A549 treated with AZD9567 at 1 μM for 4 hours (cell line): ENCODE results near the gene DBP. TPM values are rescaled to one million over a fixed set of nuclear protein-coding genes. Genes with fewer than 3 reads are reported as not detected.

ENCODE experiments used
- total RNA-seq: library from RNA; stranded (reverse); fragments of 200-300 nt; extraction: Qiagen RNA extraction; gene quantifications from 5 replicates; pipeline ENCODE4 v1.2.3, GENCODE V29; 2022; ENCODE audit not compliant: insufficient read depth

The DBP gene
- 1.7 to 2.8 TPM (median 2.3 TPM) in 5 replicates for total RNA-seq

GRCh38 chr19:48636859-48637448 is at the start of gene DBP:
Gene DBP, minus strand, starts transcription at chr19:48637379. Its CDS starts 385 bp downstream, at chr19:48636994.

DNA sequence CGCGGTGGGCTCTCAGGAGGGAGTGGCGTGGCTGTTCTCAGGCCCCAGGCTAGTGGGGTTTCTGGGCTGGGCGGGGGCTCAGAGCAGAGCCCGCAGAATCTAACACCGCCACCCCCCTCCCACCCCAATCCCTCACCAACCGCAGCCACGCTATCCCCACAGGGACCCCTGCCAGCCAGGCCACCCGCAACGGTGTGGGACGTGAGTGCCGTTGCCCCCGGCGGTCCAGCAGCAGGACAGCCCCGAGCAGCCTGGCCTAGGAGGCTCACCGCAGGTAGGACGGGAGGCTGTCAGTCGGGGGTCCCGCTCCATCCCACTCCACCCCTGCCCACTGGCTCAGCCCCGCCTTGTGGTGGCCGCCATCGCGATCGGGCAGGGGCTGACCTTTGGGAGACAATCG is 35.8 kb upstream of the DBP start, which contains the start of gene NTN5:
NTN5 (minus strand) TSS at position 24 of the 400 bp plus-strand sequence. CDS start 2,031 bp downstream, outside the sequence.

DNA sequence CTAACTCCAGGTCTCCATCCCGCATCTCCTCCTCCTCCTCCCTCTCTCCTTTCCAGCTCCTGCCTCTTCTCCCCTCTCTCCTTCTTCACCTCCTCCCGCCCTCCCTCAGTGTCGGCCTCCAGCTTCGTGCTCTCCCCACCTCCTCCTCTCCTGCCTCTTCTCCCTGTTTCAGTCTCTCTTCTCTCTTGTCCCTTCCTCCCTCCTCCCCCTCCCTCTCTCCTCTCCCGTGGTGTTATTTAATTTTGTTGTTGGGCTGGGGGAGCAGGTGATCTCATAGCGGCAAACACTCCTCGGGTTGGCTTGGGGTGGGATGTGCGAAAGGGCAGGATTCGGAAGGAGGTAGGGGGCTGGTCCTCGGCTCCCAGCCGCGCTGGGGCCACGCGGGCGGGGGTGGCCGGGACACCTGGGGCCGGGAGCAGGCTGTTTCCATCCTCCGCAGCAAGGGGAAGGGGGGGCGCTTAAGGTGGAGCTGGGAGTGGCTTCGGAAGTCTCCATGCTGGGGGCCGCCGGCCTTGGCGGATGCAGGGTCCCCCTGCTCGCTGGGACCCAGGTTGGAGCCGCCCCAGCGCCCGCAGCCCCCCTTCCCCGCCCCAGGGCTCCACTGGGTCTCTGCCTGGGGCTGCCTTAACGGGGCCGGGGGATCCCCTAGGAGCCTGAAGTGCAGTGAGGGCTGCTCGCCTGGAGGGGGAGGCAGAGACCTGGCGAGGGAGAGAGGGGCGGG is 9.0 kb upstream of the DBP start, which contains the start of gene CA11:
CA11 (minus strand) TSS at position 187 of the 721 bp plus-strand sequence. CDS start 555 bp downstream, outside the sequence.

DNA sequence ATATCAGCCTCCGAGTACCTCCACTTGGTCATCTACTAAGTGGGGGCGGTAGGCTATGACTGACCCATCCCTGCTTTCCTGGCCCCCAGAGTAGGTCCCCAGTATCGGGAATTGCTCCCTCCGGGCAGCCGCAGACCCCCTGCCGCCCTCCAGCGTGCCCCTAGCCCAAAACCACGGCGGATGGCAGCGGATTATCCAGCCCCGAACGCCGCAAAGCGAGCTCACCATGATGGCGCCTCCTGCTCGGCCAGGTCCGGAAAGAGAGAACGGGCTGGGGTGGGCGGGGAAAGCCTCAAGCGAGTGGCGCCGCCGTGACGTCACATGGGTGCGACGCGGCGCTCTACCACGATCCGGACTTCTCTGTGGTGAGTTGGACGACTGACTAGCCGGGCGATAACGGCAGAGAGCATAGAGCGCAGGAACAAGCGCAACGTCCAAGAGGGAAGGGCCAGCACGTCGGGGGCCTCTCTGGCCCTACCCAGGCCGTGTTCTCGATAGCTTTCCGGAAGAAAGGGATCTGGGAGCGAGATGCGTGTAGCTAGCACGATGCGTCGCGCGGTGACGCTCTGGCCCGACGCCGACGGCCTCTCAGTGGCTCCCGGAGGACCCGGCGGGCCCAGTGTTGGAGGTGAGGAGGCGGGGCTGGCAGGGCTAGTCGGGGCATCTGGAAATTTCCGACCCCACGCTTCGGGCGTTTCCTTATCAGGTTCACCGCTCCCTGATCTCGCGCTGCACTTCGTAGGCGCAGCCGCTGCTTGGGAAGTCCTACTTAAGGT is 18.1 kb downstream of the DBP start, which contains the start of the genes RPL18 and SPHK2:
RPL18 (minus strand) TSS at position 263 of the 776 bp plus-strand sequence; CDS start at position 228, 35 bp downstream.
SPHK2 (plus strand) TSS at position 591 of the 776 bp plus-strand sequence. CDS start 1,009 bp downstream, outside the sequence.

GRCh38 chr19:48614436-48615230 is 22.5 kb downstream of the DBP start, which contains the start of gene FAM83E:
Gene FAM83E, minus strand, starts transcription at chr19:48615076. Its CDS starts 1,704 bp downstream, at chr19:48613372.

GRCh38 chr19:48606463-48607358 is 30.5 kb downstream of the DBP start, which contains the start of gene SPACA4:
Gene SPACA4, plus strand, starts transcription at chr19:48606742. Its CDS starts 237 bp downstream, at chr19:48606979.

Other genes with a start within 250 kb of the DBP start
- 388 to 423 TPM (median 399 TPM) in 5 replicates for gene KDELR1, start 245.8 kb downstream of the DBP start, total RNA-seq
- gene GRIN2D, start 243.7 kb downstream of the DBP start, total RNA-seq, result 5.1 to 8.8 TPM (median 7.8 TPM) in 5 replicates
- gene GRWD1, start 191.4 kb downstream of the DBP start, total RNA-seq, result 97.8 to 124 TPM (median 112 TPM) in 5 replicates
- 1.1 to 2.5 TPM (median 1.3 TPM) in 4 of 5 replicates, not detected in the other for gene KCNJ14, start 181.8 kb downstream of the DBP start, total RNA-seq
- 60.6 to 75.4 TPM (median 68.5 TPM) in 5 replicates for gene CYTH2, start 168.0 kb downstream of the DBP start, total RNA-seq
- 3.6 to 4.3 TPM (median 4.0 TPM) in 5 replicates for gene LMTK3, start 125.5 kb downstream of the DBP start, total RNA-seq
- 14.1 to 16.2 TPM (median 14.9 TPM) in 5 replicates for gene SULT2B1, start 85.2 kb downstream of the DBP start, total RNA-seq
- not detected in 5 replicates for gene SPACA4, start 30.6 kb downstream of the DBP start, total RNA-seq
- 0.21 to 0.33 TPM (median 0.31 TPM) in 4 of 5 replicates, not detected in the other for gene FAM83E, start 22.3 kb downstream of the DBP start, total RNA-seq
- gene RPL18, start 18.2 kb downstream of the DBP start, total RNA-seq, result 3,115 to 3,428 TPM (median 3,246 TPM) in 5 replicates
- gene SPHK2, start 17.9 kb downstream of the DBP start, total RNA-seq, result 9.2 to 14.7 TPM (median 13.2 TPM) in 5 replicates
- 4.4 to 12.3 TPM (median 9.8 TPM) in 5 replicates for gene CA11, start 8.8 kb upstream of the DBP start, total RNA-seq
- 0.26 to 0.48 TPM (median 0.29 TPM) in 4 of 5 replicates, not detected in the other for gene NTN5, start 35.6 kb upstream of the DBP start, total RNA-seq
- not detected in 5 replicates for gene FUT2, start 58.6 kb upstream of the DBP start, total RNA-seq
- gene MAMSTR, start 82.3 kb upstream of the DBP start, total RNA-seq, result 0.31 to 0.46 TPM (median 0.38 TPM) in 4 of 5 replicates, not detected in the other
- 0.52 to 3.2 TPM (median 0.64 TPM) in 5 replicates for gene RASIP1, start 103.2 kb upstream of the DBP start, total RNA-seq
- 0.03 TPM in 1 of 5 replicates, not detected in the others for gene IZUMO1, start 109.5 kb upstream of the DBP start, total RNA-seq
- 0.06 to 0.10 TPM (median 0.08 TPM) in 4 of 5 replicates, not detected in the other for gene FUT1, start 115.3 kb upstream of the DBP start, total RNA-seq
- gene FGF21, start 118.1 kb upstream of the DBP start, total RNA-seq, result not detected in 5 replicates
- 56.8 to 66.6 TPM (median 61.9 TPM) in 5 replicates for gene BCAT2, start 173.7 kb upstream of the DBP start, total RNA-seq
- 9.3 to 17.4 TPM (median 13.4 TPM) in 5 replicates for gene HSD17B14, start 199.1 kb upstream of the DBP start, total RNA-seq
- 1.1 to 1.7 TPM (median 1.2 TPM) in 5 replicates for gene PLEKHA4, start 231.2 kb upstream of the DBP start, total RNA-seq
- gene PPP1R15A, start 235.0 kb upstream of the DBP start, total RNA-seq, result 77.7 to 128 TPM (median 99.5 TPM) in 5 replicates